ENCODE data around the gene CLASP1.

DNA sequence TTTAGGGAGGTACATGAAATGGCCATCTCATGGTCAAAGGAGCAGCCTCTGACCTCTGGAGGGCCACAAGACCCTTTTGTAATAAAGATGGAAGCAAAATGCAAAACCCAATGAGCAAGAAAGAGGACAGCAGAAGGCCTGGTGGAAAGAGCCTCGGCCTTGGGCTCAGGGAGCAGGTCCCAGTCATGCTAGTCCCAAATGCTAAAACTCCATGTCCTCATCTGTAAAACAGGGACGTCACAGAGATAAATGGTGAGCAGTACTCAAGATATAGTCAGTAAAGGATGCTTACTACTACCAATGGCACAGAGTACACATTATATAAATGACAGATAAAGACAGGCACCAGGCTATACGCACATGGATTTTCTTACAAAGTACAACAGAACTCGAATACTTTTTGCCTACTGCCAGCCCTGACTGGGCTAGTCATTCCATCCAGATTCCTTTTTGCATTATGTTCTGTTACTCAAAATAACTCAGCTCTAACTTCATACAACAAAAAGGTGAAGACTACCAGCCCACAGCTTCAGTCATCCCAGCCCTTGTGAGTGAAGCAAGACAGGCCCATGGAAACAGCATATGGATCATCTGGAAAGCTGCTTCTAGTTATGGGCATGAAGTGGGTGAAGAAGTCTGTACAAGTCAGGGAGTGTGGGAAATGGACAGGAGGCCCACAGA lies 299.4 kb downstream of the CLASP1 start:
- TF ChIP-seq, protein P1, sequence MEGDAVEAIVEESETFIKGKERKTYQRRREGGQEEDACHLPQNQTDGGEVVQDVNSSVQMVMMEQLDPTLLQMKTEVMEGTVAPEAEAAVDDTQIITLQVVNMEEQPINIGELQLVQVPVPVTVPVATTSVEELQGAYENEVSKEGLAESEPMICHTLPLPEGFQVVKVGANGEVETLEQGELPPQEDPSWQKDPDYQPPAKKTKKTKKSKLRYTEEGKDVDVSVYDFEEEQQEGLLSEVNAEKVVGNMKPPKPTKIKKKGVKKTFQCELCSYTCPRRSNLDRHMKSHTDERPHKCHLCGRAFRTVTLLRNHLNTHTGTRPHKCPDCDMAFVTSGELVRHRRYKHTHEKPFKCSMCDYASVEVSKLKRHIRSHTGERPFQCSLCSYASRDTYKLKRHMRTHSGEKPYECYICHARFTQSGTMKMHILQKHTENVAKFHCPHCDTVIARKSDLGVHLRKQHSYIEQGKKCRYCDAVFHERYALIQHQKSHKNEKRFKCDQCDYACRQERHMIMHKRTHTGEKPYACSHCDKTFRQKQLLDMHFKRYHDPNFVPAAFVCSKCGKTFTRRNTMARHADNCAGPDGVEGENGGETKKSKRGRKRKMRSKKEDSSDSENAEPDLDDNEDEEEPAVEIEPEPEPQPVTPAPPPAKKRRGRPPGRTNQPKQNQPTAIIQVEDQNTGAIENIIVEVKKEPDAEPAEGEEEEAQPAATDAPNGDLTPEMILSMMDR (conservative IDR thresholded peaks at IDR 0.05; ENCODE audit: low read length), result no peak
- TF ChIP-seq EZH2phosphoT487 (IDR thresholded peaks at IDR 0.05; ENCODE audit: borderline replicate concordance, low read depth, low read length), result no peak
